GM21619 (cell line): Measurements from ENCODE around the gene TBC1D10B.
"Not testable (repeated sequence)": the region's sequence is repeated elsewhere in the genome, so short reads cannot be mapped to it uniquely, and the experiment has no call there.

Experiments used
- ATAC-seq: cut with Tn5 transposase; IDR thresholded peaks from one replicate; pipeline ENCODE4 v1.9.1; 2021; ENCODE audit not compliant: unreplicated experiment

TBC1D10B gene

GRCh38 chr16:30398661-30399434 lies 28.6 kb upstream of the TBC1D10B start:
- ATAC-seq: no peak

- ATAC-seq: no peak
These were observed 27.7 kb upstream of the TBC1D10B start for GRCh38 chr16:30397776-30398660.

GRCh38 chr16:30397056-30397455 lies 26.8 kb upstream of the TBC1D10B start:
- no peak for ATAC-seq

GRCh38 chr16:30396627-30397026 lies 26.3 kb upstream of the TBC1D10B start:
- not testable (repeated sequence) for ATAC-seq

GRCh38 chr16:30395992-30396585 lies 25.8 kb upstream of the TBC1D10B start:
- no peak for ATAC-seq

GRCh38 chr16:30395155-30395991 lies 25.1 kb upstream of the TBC1D10B start, which contains the start of gene ZNF48:
TSS of gene ZNF48 (plus strand) at chr16:30395420. CDS start at chr16:30395795, 375 bp downstream.
- ATAC-seq: peak; percentile 53

GRCh38 chr16:30394592-30395154 lies 24.4 kb upstream of the TBC1D10B start:
- ATAC-seq: no peak

- no peak for ATAC-seq
These were observed 13.2 kb upstream of the TBC1D10B start for GRCh38 chr16:30383521-30383920.

GRCh38 chr16:30382111-30382881 lies 12.0 kb upstream of the TBC1D10B start, which contains the start of gene SEPTIN1:
TSS of gene SEPTIN1 (minus strand) at chr16:30382561. CDS start at chr16:30382542, 19 bp downstream.
- ATAC-seq: peak; percentile 30

GRCh38 chr16:30381291-30382041 lies 11.2 kb upstream of the TBC1D10B start:
- no peak for ATAC-seq

GRCh38 chr16:30380803-30381208 lies 10.5 kb upstream of the TBC1D10B start:
- ATAC-seq: no peak

GRCh38 chr16:30380072-30380802 lies 9.9 kb upstream of the TBC1D10B start:
- ATAC-seq: no peak

GRCh38 chr16:30379158-30379783 lies 9.0 kb upstream of the TBC1D10B start:
- no peak for ATAC-seq

- ATAC-seq: peak; percentile 68
These were observed 8.2 kb upstream of the TBC1D10B start for GRCh38 chr16:30378236-30379157.

- ATAC-seq: peak; percentile 36
These were observed 7.5 kb upstream of the TBC1D10B start for GRCh38 chr16:30377812-30378235.

GRCh38 chr16:30377050-30377811 lies 6.9 kb upstream of the TBC1D10B start:
- no peak for ATAC-seq
